Breast epithelium (tissue), 3 donors: Measurements from ENCODE around the gene ADCK1.

Experiments
- POLR2A ChIP-seq: fragments of 450-650 bp; IDR thresholded peaks from one replicate; pipeline ENCODE4 v1.6.1; 2016; ENCODE audit warnings: antibody characterized with exemption, mild to moderate bottlenecking, moderate library complexity
- TF ChIP-seq, protein P1 (sequence below), 3 donors: fragments of 450-650 bp; IDR thresholded peaks; one replicate each; pipeline ENCODE4 v1.5.1; 2016 to 2017; ENCODE audit warnings: antibody characterized with exemption in 3 of 3, mild to moderate bottlenecking in 3 of 3, moderate library complexity in 3 of 3

DNA sequence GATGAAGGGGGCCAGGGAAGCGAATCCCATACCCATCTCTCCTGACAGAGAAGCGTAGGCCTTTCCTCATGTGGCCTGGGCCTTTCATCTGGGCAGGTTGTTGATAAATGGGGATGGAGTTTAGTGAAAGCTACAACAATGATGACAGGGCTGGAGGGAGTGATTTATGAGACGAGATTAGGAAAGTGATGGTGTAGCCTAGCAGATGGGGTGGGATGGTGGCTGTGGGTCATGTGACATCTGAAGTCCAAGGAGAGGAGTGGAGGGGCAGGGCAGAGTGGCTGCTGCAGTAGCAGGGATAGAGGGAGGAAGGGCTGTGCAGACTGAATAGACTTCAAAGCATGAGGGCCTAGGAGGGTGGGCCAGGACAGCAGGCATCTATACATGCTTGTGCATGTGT lies 85.5 kb downstream of the ADCK1 start:
- TF ChIP-seq, protein P1, sequence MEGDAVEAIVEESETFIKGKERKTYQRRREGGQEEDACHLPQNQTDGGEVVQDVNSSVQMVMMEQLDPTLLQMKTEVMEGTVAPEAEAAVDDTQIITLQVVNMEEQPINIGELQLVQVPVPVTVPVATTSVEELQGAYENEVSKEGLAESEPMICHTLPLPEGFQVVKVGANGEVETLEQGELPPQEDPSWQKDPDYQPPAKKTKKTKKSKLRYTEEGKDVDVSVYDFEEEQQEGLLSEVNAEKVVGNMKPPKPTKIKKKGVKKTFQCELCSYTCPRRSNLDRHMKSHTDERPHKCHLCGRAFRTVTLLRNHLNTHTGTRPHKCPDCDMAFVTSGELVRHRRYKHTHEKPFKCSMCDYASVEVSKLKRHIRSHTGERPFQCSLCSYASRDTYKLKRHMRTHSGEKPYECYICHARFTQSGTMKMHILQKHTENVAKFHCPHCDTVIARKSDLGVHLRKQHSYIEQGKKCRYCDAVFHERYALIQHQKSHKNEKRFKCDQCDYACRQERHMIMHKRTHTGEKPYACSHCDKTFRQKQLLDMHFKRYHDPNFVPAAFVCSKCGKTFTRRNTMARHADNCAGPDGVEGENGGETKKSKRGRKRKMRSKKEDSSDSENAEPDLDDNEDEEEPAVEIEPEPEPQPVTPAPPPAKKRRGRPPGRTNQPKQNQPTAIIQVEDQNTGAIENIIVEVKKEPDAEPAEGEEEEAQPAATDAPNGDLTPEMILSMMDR (IDR thresholded peaks at IDR 0.05), result no peak
- TF ChIP-seq POLR2A, result no peak
